SK-N-SH (cell line): ENCODE data around the gene ABCC5. TPM values are rescaled to one million over a fixed set of nuclear protein-coding genes. Genes with fewer than 3 reads are reported as not detected.

ENCODE experiments used
- CTCF ChIA-PET: fragments of 300-600, 350-600 bp; formaldehyde crosslinking; extraction: SDS; loops from one replicate; lab custom pipeline; 2021; lab: Yijun Ruan, JAX
- POLR2A ChIA-PET: fragments of 350-600 bp; sonication (Branson Sonifier 250); formaldehyde crosslinking; extraction: SDS; loops from one replicate; lab custom pipeline; 2020; ENCODE audit warnings: antibody characterized with exemption, inconsistent platforms; lab: Yijun Ruan, JAX
- DNase-seq: peaks from one replicate; pipeline ENCODE4 v3.0.0; 2012
- H2AFZ ChIP-seq: fragments of 200-600 bp; sonication (generic); 2 replicates; pipeline ENCODE4 v1.8.1; 2016; ENCODE audit warnings: antibody characterized with exemption, mild to moderate bottlenecking, low read depth
- H3F3A ChIP-seq: fragments of 200-600 bp; sonication (generic); replicated peaks from 2 replicates; pipeline ENCODE3; 2016; ENCODE audit warnings: antibody characterized with exemption, mild to moderate bottlenecking; ENCODE audit not compliant: insufficient read depth
- H3K27ac ChIP-seq, 2 experiments: fragments of 200-500 bp in 1 of 2; fragments of 200-600 bp in 1 of 2; sonication (Bioruptor generic) in 1 of 2; sonication (generic), shearing (Covaris generic) in 1 of 2; 2 replicates each; pipeline versions ENCODE4 v1.5.1 to v1.6.1; 2014 to 2016; ENCODE audit warnings: low read depth in 2 of 2, inconsistent platforms in 1 of 2, low read length in 1 of 2, mild to moderate bottlenecking in 1 of 2, mixed read lengths in 1 of 2
- H3K27me3 ChIP-seq: fragments of 200-600 bp; sonication (generic), shearing (Covaris generic); 2 replicates; pipeline ENCODE4 v1.6.1; 2016; ENCODE audit warnings: mixed run types; ENCODE audit not compliant: insufficient read depth
- H3K36me3 ChIP-seq, 2 experiments: fragments of 200-500 bp in 1 of 2; fragments of 200-600 bp in 1 of 2; sonication (Bioruptor generic) in 1 of 2; sonication (generic) in 1 of 2; replicated peaks in 1 of 2; 2 replicates each; pipeline versions ENCODE3 to v1.5.1; 2014 to 2016; ENCODE audit warnings: low read length in 1 of 2, mild to moderate bottlenecking in 1 of 2; ENCODE audit not compliant: insufficient read depth in 2 of 2, control insufficient read depth in 1 of 2
- H3K4me1 ChIP-seq, 2 experiments: fragments of 200-500 bp in 1 of 2; fragments of 200-600 bp in 1 of 2; sonication (Bioruptor generic) in 1 of 2; sonication (generic), shearing (Covaris generic) in 1 of 2; 2 replicates each; pipeline versions ENCODE4 v1.5.1 to v1.6.1; 2014 to 2016; ENCODE audit warnings: low read depth in 1 of 2, low read length in 1 of 2, mixed run types in 1 of 2; ENCODE audit not compliant: insufficient read depth in 2 of 2, control insufficient read depth in 1 of 2
- H3K4me2 ChIP-seq: fragments of 200-600 bp; sonication (generic), shearing (Covaris generic); 2 replicates; pipeline ENCODE4 v1.6.1; 2017; ENCODE audit warnings: mixed run types
- H3K4me3 ChIP-seq, 2 experiments: fragments of 200-500 bp in 1 of 2; fragments of 200-600 bp in 1 of 2; sonication (Bioruptor generic) in 1 of 2; sonication (generic), shearing (Covaris generic) in 1 of 2; 2 replicates each; pipeline versions ENCODE4 v1.5.1 to v1.8.1; 2014 to 2016; ENCODE audit warnings: low read depth in 2 of 2, inconsistent platforms in 1 of 2, low read length in 1 of 2, mild to moderate bottlenecking in 1 of 2, mixed read lengths in 1 of 2, moderate library complexity in 1 of 2
- H3K79me2 ChIP-seq: fragments of 200-600 bp; sonication (generic); 2 replicates; pipeline ENCODE4 v1.8.1; 2017; ENCODE audit warnings: mild to moderate bottlenecking; ENCODE audit not compliant: insufficient read depth
- H3K9ac ChIP-seq: fragments of 200-600 bp; sonication (generic); 2 replicates; pipeline ENCODE4 v1.6.1; 2017; ENCODE audit warnings: mixed run types
- H3K9me2 ChIP-seq: fragments of 200-600 bp; sonication (generic); 2 replicates; pipeline ENCODE4 v1.6.1; 2017; ENCODE audit warnings: mixed run types
- H3K9me3 ChIP-seq: fragments of 200-600 bp; sonication (generic); 2 replicates; pipeline ENCODE4 v1.6.1; 2017; ENCODE audit warnings: mixed run types, mild to moderate bottlenecking, moderate library complexity
- H4K20me1 ChIP-seq: fragments of 200-600 bp; sonication (generic); 2 replicates; pipeline ENCODE4 v1.6.1; 2017; ENCODE audit warnings: mild to moderate bottlenecking, mixed run types; ENCODE audit not compliant: insufficient read depth
- CHD2 ChIP-seq: fragments of 150-350 bp; IDR thresholded peaks from 2 replicates; pipeline ENCODE4 v1.6.1; 2018; ENCODE audit warnings: low read length; ENCODE audit not compliant: partially characterized antibody
- EZH2phosphoT487 ChIP-seq: fragments of 200-600 bp; sonication (generic); IDR thresholded peaks from 2 replicates; pipeline ENCODE4 v1.6.1; 2017; ENCODE audit warnings: low read depth, mixed run types, mild to moderate bottlenecking, antibody characterized with exemption, moderate library complexity, borderline replicate concordance
- FOXM1 ChIP-seq: IDR thresholded peaks from 2 replicates; pipeline ENCODE4 v1.4.0; 2012; ENCODE audit warnings: low read depth, mild to moderate bottlenecking
- GABPA ChIP-seq: IDR thresholded peaks from 2 replicates; pipeline ENCODE4 v1.4.0; 2012; ENCODE audit warnings: low read depth, mild to moderate bottlenecking
- GATA2 ChIP-seq: sonication (generic); formaldehyde crosslinking; IDR thresholded peaks from 2 replicates; pipeline ENCODE4 v1.5.0; 2020; ENCODE audit warnings: mild to moderate bottlenecking, missing genetic modification reagents
- MAX ChIP-seq: IDR thresholded peaks from 2 replicates; pipeline ENCODE4 v1.4.0; 2012; ENCODE audit warnings: low read depth
- MXI1 ChIP-seq: IDR thresholded peaks from 2 replicates; pipeline ENCODE4 v1.6.1; 2012; ENCODE audit warnings: mild to moderate bottlenecking, low read depth, low read length, improper control_type of control experiment
- NRF1 ChIP-seq: IDR thresholded peaks from 2 replicates; pipeline ENCODE4 v1.6.1; 2012; ENCODE audit warnings: low read depth, mild to moderate bottlenecking, low read length
- RAD21 ChIP-seq: IDR thresholded peaks from 2 replicates; pipeline ENCODE4 v1.6.1; 2012; ENCODE audit warnings: mild to moderate bottlenecking, low read length
- RCOR1 ChIP-seq: fragments of 150-350 bp; IDR thresholded peaks from 2 replicates; pipeline ENCODE4 v1.6.1; 2017; ENCODE audit warnings: antibody characterized with exemption, low read length
- REST ChIP-seq: IDR thresholded peaks from 2 replicates; pipeline ENCODE4 v1.6.1; 2012; ENCODE audit warnings: mild to moderate bottlenecking, low read depth, low read length, moderate library complexity
- SIN3A ChIP-seq: IDR thresholded peaks from 2 replicates; pipeline ENCODE4 v1.6.1; 2012; ENCODE audit warnings: low read depth, mild to moderate bottlenecking, low read length, moderate library complexity, borderline replicate concordance
- TAF1 ChIP-seq: IDR thresholded peaks from 2 replicates; pipeline ENCODE4 v1.6.1; 2012; ENCODE audit warnings: low read depth, mild to moderate bottlenecking, low read length, moderate library complexity, borderline replicate concordance
- YY1 ChIP-seq: IDR thresholded peaks from 2 replicates; pipeline ENCODE4 v1.4.0; 2012; ENCODE audit warnings: low read depth, mild to moderate bottlenecking
- ZBTB33 ChIP-seq: IDR thresholded peaks from 2 replicates; pipeline ENCODE4 v1.4.0; 2012; ENCODE audit warnings: low read depth, borderline replicate concordance
- WGBS: methylation state at CpG from one replicate; pipeline ENCODE4 v1.1.6; 2017; ENCODE audit warnings: low lambda C conversion rate; 5-methylcytosine and 5-hydroxymethylcytosine counted together
- polyA plus RNA-seq, 3 experiments: library from polyadenylated mRNA; depleted of rRNA; stranded (reverse); fragments of >200 nt; gene quantifications; 2 replicates each; pipeline ENCODE4 v1.2.3, GENCODE V29; 2012
- TF ChIP-seq, protein P1 (sequence below): fragments of 200-600 bp; sonication (generic); IDR thresholded peaks from 2 replicates; pipeline ENCODE4 v1.6.1; 2017; ENCODE audit warnings: antibody characterized with exemption, mild to moderate bottlenecking, moderate library complexity
- TF ChIP-seq, protein P2 (sequence below): IDR thresholded peaks from 2 replicates; pipeline ENCODE4; 2012

Gene ABCC5
- polyA plus RNA-seq, 1 of the 3 experiments (the other 2 are of a cell fraction), result 25.9 TPM

- no peaks in the 10 kb centered on the region for H3K9me2 ChIP-seq
- CTCF ChIA-PET, result interaction anchor here (1.1 kb wide), 1 partner anchor 14 kb away, joined by 3 read pairs; no protein-coding TSS in a partner anchor
- no peaks in the 10 kb centered on the region for H3K4me1 ChIP-seq
- H4K20me1 ChIP-seq, result no peaks in the 10 kb centered on the region
- no peaks in the 10 kb centered on the region for H3K27me3 ChIP-seq
- H2AFZ ChIP-seq, result no peak overlapping the region
- H3K4me3 ChIP-seq, result no peak overlapping the region
- H3K9ac ChIP-seq, result no peak overlapping the region
- H3K27ac ChIP-seq, result no peak overlapping the region
- H3F3A ChIP-seq, result no peaks in the 10 kb centered on the region
- DNase-seq, result no peak
- TF ChIP-seq TAF1 (no peak), EZH2phosphoT487 (no peak), REST (no peak), YY1 (no peak), RAD21 (no peak), ZBTB33 (no peak), MXI1 (no peak), NRF1 (no peak), SIN3A (no peak), CHD2 (no peak), MAX (no peak), RCOR1 (no peak), GATA2 (CRISPR knock-in tag) (no peak), FOXM1 (no peak), GABPA (no peak)
- TF ChIP-seq, protein P1, sequence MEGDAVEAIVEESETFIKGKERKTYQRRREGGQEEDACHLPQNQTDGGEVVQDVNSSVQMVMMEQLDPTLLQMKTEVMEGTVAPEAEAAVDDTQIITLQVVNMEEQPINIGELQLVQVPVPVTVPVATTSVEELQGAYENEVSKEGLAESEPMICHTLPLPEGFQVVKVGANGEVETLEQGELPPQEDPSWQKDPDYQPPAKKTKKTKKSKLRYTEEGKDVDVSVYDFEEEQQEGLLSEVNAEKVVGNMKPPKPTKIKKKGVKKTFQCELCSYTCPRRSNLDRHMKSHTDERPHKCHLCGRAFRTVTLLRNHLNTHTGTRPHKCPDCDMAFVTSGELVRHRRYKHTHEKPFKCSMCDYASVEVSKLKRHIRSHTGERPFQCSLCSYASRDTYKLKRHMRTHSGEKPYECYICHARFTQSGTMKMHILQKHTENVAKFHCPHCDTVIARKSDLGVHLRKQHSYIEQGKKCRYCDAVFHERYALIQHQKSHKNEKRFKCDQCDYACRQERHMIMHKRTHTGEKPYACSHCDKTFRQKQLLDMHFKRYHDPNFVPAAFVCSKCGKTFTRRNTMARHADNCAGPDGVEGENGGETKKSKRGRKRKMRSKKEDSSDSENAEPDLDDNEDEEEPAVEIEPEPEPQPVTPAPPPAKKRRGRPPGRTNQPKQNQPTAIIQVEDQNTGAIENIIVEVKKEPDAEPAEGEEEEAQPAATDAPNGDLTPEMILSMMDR, result no peak
- TF ChIP-seq, protein P2, sequence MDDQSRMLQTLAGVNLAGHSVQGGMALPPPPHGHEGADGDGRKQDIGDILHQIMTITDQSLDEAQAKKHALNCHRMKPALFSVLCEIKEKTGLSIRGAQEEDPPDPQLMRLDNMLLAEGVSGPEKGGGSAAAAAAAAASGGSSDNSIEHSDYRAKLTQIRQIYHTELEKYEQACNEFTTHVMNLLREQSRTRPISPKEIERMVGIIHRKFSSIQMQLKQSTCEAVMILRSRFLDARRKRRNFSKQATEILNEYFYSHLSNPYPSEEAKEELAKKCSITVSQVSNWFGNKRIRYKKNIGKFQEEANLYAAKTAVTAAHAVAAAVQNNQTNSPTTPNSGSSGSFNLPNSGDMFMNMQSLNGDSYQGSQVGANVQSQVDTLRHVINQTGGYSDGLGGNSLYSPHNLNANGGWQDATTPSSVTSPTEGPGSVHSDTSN, result no peak
- 83% methylated on average over 3 of the region's 3 CpGs for WGBS
- H3K9me3 ChIP-seq, result no peaks in the 10 kb centered on the region
- peaks cover 3 to 12% of the 10 kb centered on the region in 2 experiments for H3K36me3 ChIP-seq
- no peaks in the 10 kb centered on the region for H3K79me2 ChIP-seq
- POLR2A ChIA-PET, result no interaction called here
- no peak overlapping the region for H3K4me2 ChIP-seq
These were observed 84.5 kb downstream of the ABCC5 start for GRCh38 chr3:183933160-183933559.
